ENCODE data around the gene SLC25A12. TPM values are rescaled to one million over a fixed set of nuclear protein-coding genes. Genes with fewer than 3 reads are reported as not detected.

Gene SLC25A12
- total and polyA plus RNA-seq, 9 of the 15 experiments (the other 6 are each of a cell fraction or from before 2014, with no cell fraction given): 13.5 to 36.5 (median 21.7) TPM

DNA sequence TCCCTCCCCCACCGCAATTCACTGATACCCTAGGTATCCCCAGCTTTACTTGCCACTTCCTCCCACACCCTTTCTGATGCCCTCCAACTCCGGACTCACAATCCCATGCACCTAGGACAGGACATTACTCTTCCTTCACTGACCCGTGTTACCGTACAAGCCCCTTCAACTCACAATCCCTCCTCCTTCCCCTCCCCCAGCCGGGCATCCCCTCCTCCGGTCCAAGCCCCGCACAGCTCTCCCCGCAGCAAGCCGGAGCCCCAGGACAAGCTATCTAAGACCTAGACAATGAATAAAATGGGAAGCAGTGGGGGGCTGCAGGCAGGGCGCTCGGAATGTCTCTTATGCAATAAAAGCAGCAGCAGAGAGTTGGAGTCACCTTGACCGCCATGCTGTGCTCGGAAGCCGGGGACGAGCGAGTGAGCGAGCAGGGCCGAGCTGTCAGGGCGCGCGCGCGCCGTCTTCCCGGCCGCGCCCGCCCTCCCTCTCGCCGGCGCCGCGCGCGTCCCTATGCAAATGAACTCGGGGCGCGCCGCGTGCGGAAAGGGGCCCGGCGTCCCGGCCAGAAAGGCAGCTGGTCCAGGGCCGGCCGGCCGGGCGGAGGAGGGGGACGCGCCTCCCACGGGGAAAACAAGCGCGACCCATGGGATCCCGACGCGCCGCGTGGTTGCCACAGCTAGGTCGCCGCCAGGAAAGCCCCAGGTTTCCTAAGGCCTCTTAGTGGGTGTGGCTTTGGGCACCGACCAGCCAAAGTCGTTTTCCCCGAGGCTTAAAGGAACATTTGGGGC is at the start of gene SLC25A12 (continued):
- TF ChIP-seq ZFX (CRISPR knock-in tag; IDR thresholded peaks at IDR 0.05): peak; percentile 99
- no peak for TF ChIP-seq PTBP1 (IDR thresholded peaks at IDR 0.05; ENCODE audit: low read depth, low read length)
- TF ChIP-seq, protein P1, sequence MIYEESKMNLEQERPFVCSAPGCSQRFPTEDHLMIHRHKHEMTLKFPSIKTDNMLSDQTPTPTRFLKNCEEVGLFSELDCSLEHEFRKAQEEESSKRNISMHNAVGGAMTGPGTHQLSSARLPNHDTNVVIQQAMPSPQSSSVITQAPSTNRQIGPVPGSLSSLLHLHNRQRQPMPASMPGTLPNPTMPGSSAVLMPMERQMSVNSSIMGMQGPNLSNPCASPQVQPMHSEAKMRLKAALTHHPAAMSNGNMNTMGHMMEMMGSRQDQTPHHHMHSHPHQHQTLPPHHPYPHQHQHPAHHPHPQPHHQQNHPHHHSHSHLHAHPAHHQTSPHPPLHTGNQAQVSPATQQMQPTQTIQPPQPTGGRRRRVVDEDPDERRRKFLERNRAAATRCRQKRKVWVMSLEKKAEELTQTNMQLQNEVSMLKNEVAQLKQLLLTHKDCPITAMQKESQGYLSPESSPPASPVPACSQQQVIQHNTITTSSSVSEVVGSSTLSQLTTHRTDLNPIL (CRISPR knock-in tag; IDR thresholded peaks at IDR 0.05): no peak
- TF ChIP-seq, protein P2, sequence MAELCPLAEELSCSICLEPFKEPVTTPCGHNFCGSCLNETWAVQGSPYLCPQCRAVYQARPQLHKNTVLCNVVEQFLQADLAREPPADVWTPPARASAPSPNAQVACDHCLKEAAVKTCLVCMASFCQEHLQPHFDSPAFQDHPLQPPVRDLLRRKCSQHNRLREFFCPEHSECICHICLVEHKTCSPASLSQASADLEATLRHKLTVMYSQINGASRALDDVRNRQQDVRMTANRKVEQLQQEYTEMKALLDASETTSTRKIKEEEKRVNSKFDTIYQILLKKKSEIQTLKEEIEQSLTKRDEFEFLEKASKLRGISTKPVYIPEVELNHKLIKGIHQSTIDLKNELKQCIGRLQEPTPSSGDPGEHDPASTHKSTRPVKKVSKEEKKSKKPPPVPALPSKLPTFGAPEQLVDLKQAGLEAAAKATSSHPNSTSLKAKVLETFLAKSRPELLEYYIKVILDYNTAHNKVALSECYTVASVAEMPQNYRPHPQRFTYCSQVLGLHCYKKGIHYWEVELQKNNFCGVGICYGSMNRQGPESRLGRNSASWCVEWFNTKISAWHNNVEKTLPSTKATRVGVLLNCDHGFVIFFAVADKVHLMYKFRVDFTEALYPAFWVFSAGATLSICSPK (IDR thresholded peaks at IDR 0.05; ENCODE audit: borderline replicate concordance): peak; percentile 87; the same call in 1 of the 2 replicates
- TF ChIP-seq, protein P3, sequence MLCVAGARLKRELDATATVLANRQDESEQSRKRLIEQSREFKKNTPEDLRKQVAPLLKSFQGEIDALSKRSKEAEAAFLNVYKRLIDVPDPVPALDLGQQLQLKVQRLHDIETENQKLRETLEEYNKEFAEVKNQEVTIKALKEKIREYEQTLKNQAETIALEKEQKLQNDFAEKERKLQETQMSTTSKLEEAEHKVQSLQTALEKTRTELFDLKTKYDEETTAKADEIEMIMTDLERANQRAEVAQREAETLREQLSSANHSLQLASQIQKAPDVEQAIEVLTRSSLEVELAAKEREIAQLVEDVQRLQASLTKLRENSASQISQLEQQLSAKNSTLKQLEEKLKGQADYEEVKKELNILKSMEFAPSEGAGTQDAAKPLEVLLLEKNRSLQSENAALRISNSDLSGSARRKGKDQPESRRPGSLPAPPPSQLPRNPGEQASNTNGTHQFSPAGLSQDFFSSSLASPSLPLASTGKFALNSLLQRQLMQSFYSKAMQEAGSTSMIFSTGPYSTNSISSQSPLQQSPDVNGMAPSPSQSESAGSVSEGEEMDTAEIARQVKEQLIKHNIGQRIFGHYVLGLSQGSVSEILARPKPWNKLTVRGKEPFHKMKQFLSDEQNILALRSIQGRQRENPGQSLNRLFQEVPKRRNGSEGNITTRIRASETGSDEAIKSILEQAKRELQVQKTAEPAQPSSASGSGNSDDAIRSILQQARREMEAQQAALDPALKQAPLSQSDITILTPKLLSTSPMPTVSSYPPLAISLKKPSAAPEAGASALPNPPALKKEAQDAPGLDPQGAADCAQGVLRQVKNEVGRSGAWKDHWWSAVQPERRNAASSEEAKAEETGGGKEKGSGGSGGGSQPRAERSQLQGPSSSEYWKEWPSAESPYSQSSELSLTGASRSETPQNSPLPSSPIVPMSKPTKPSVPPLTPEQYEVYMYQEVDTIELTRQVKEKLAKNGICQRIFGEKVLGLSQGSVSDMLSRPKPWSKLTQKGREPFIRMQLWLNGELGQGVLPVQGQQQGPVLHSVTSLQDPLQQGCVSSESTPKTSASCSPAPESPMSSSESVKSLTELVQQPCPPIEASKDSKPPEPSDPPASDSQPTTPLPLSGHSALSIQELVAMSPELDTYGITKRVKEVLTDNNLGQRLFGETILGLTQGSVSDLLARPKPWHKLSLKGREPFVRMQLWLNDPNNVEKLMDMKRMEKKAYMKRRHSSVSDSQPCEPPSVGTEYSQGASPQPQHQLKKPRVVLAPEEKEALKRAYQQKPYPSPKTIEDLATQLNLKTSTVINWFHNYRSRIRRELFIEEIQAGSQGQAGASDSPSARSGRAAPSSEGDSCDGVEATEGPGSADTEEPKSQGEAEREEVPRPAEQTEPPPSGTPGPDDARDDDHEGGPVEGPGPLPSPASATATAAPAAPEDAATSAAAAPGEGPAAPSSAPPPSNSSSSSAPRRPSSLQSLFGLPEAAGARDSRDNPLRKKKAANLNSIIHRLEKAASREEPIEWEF (CRISPR knock-in tag; IDR thresholded peaks at IDR 0.05): no peak
- TF ChIP-seq, protein P4, sequence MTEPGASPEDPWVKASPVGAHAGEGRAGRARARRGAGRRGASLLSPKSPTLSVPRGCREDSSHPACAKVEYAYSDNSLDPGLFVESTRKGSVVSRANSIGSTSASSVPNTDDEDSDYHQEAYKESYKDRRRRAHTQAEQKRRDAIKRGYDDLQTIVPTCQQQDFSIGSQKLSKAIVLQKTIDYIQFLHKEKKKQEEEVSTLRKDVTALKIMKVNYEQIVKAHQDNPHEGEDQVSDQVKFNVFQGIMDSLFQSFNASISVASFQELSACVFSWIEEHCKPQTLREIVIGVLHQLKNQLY (CRISPR knock-in tag; conservative IDR thresholded peaks at IDR 0.05): no peak
- no peak for TF ChIP-seq HMG20A (CRISPR knock-in tag; conservative IDR thresholded peaks at IDR 0.05)
- TF ChIP-seq, protein P5, sequence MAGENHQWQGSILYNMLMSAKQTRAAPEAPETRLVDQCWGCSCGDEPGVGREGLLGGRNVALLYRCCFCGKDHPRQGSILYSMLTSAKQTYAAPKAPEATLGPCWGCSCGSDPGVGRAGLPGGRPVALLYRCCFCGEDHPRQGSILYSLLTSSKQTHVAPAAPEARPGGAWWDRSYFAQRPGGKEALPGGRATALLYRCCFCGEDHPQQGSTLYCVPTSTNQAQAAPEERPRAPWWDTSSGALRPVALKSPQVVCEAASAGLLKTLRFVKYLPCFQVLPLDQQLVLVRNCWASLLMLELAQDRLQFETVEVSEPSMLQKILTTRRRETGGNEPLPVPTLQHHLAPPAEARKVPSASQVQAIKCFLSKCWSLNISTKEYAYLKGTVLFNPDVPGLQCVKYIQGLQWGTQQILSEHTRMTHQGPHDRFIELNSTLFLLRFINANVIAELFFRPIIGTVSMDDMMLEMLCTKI (IDR thresholded peaks at IDR 0.05; ENCODE audit: partially characterized antibody): no peak
- no peak for TF ChIP-seq SMAD1 (IDR thresholded peaks at IDR 0.05; ENCODE audit: low read depth, low read length, partially characterized antibody)
- TF ChIP-seq PPARD (CRISPR knock-in tag; IDR thresholded peaks at IDR 0.05): no peak
- TF ChIP-seq RBM34 (IDR thresholded peaks at IDR 0.05; ENCODE audit: borderline replicate concordance, insufficient read depth, low read length): 0 out of 2 replicates have a peak, but pooled peaks have one; percentile 32

Measured in K562 (cell line).